HepG2 (cell line): Measurements from ENCODE around the gene TSPAN3. TPM values are rescaled to one million over a fixed set of nuclear protein-coding genes. Genes with fewer than 3 reads are reported as not detected.

Source experiments
- EP300 ChIP-seq, 3 experiments: sonication (generic) in 1 of 3; formaldehyde crosslinking in 1 of 3; IDR thresholded peaks; 2 replicates each; pipeline versions ENCODE4 v1.5.1 to v1.6.1; 2011 to 2020; ENCODE audit warnings: low read depth in 2 of 3, low read length in 2 of 3, borderline replicate concordance in 1 of 3, improper control_type of control experiment in 1 of 3, mild to moderate bottlenecking in 1 of 3, missing genetic modification reagents in 1 of 3, moderate library complexity in 1 of 3
- JDP2 ChIP-seq: sonication (generic); formaldehyde crosslinking; IDR thresholded peaks from 2 replicates; pipeline ENCODE4 v1.8.1; 2022; ENCODE audit warnings: missing genetic modification reagents, borderline replicate concordance
- JUNB ChIP-seq: sonication (generic); formaldehyde crosslinking; IDR thresholded peaks from 2 replicates; pipeline ENCODE4 v1.8.0; 2022; ENCODE audit warnings: missing genetic modification reagents, mild to moderate bottlenecking, borderline replicate concordance
- MLLT10 ChIP-seq: sonication (generic); formaldehyde crosslinking; IDR thresholded peaks from 2 replicates; pipeline ENCODE4 v1.4.0; 2020; ENCODE audit warnings: missing genetic modification reagents
- REPIN1 ChIP-seq: sonication (generic); formaldehyde crosslinking; IDR thresholded peaks from 2 replicates; pipeline ENCODE4 v1.8.0; 2022; ENCODE audit warnings: missing genetic modification reagents, low read depth, mild to moderate bottlenecking, borderline replicate concordance
- SALL2 ChIP-seq: sonication (generic); formaldehyde crosslinking; IDR thresholded peaks from 2 replicates; pipeline ENCODE4 v1.8.1; 2023; ENCODE audit warnings: mild to moderate bottlenecking, missing genetic modification reagents, inconsistent platforms
- SMARCE1 ChIP-seq: fragments of 450-650 bp; IDR thresholded peaks from 2 replicates; pipeline ENCODE4 v1.6.1; 2017; ENCODE audit warnings: borderline replicate concordance
- SP140L ChIP-seq: sonication (generic); formaldehyde crosslinking; IDR thresholded peaks from 2 replicates; pipeline ENCODE4 v1.4.0; 2020; ENCODE audit warnings: missing genetic modification reagents, borderline replicate concordance
- STAT5B ChIP-seq: sonication (generic); formaldehyde crosslinking; IDR thresholded peaks from 2 replicates; pipeline ENCODE4 v1.4.0; 2020; ENCODE audit warnings: missing genetic modification reagents
- TAF15 ChIP-seq: fragments of 200-400 bp; formaldehyde crosslinking; IDR thresholded peaks from one replicate; pipeline ENCODE4 v1.6.1; 2018; ENCODE audit warnings: mild to moderate bottlenecking, low read depth, low read length; ENCODE audit not compliant: poor library complexity, severe bottlenecking
- ZFYVE20 ChIP-seq: sonication (generic); formaldehyde crosslinking; IDR thresholded peaks from 2 replicates; pipeline ENCODE4 v1.8.0; 2023; ENCODE audit warnings: low read depth, mild to moderate bottlenecking, moderate library complexity, missing genetic modification reagents, borderline replicate concordance
- ZNF101 ChIP-seq: sonication (generic); formaldehyde crosslinking; IDR thresholded peaks from 2 replicates; pipeline ENCODE4 v1.4.0; 2020; ENCODE audit warnings: mild to moderate bottlenecking, low read depth, missing genetic modification reagents, borderline replicate concordance
- ZNF224 ChIP-seq: sonication (generic); formaldehyde crosslinking; IDR thresholded peaks from 2 replicates; pipeline ENCODE4 v1.5.0; 2020; ENCODE audit warnings: mild to moderate bottlenecking, missing genetic modification reagents
- ZNF782 ChIP-seq: sonication (generic); formaldehyde crosslinking; IDR thresholded peaks from 2 replicates; pipeline ENCODE4 v1.4.0; 2020; ENCODE audit warnings: missing genetic modification reagents, mild to moderate bottlenecking, borderline replicate concordance
- ZSCAN25 ChIP-seq: sonication (generic); formaldehyde crosslinking; IDR thresholded peaks from 2 replicates; pipeline ENCODE4 v1.8.0; 2022; ENCODE audit warnings: mild to moderate bottlenecking, missing genetic modification reagents
- polyA plus RNA-seq, 8 experiments: library from polyadenylated mRNA; depleted of rRNA in 3 of 8; stranded (reverse) in 7 of 8; unstranded in 1 of 8; fragments of >200 nt; fragmentation: Illumina TruSeq in 4 of 8; extraction: Trizol in 4 of 8; gene quantifications; 2 replicates each; pipeline versions ENCODE4 v1.2.1 to v1.2.3, GENCODE V29; 2011 to 2016; ENCODE audit warnings: low read depth in 4 of 8, missing spikeins in 1 of 8, mixed read lengths in 1 of 8; ENCODE audit not compliant: insufficient read depth in 1 of 8
- total RNA-seq, 5 experiments: library from RNA; depleted of rRNA; stranded (reverse); fragments of >200 nt; fragmentation: Illumina TruSeq; extraction: Trizol; gene quantifications; 2 replicates each; pipeline ENCODE4 v1.2.3, GENCODE V29; 2016; ENCODE audit warnings: low read depth in 1 of 5
- TF ChIP-seq, protein P1 (sequence below): sonication (generic); formaldehyde crosslinking; IDR thresholded peaks from 2 replicates; pipeline ENCODE4 v1.4.0; 2020; ENCODE audit warnings: missing genetic modification reagents, borderline replicate concordance
- TF ChIP-seq, protein P2 (sequence below): sonication (generic); formaldehyde crosslinking; IDR thresholded peaks from 2 replicates; pipeline ENCODE4 v1.4.0; 2020; ENCODE audit warnings: missing genetic modification reagents, borderline replicate concordance
- TF ChIP-seq, protein P3 (sequence below), 2 experiments: fragments of 450-650 bp in 1 of 2; sonication (generic) in 1 of 2; formaldehyde crosslinking; IDR thresholded peaks; 2 replicates each; pipeline versions ENCODE4 v1.5.0 to v1.8.0; 2020 to 2022; ENCODE audit warnings: mild to moderate bottlenecking in 1 of 2, missing genetic modification reagents in 1 of 2

The TSPAN3 gene
- total and polyA plus RNA-seq, 2 of the 13 experiments (the other 11 are each of a cell fraction or from before 2014, with no cell fraction given), result 167 to 170 TPM

DNA sequence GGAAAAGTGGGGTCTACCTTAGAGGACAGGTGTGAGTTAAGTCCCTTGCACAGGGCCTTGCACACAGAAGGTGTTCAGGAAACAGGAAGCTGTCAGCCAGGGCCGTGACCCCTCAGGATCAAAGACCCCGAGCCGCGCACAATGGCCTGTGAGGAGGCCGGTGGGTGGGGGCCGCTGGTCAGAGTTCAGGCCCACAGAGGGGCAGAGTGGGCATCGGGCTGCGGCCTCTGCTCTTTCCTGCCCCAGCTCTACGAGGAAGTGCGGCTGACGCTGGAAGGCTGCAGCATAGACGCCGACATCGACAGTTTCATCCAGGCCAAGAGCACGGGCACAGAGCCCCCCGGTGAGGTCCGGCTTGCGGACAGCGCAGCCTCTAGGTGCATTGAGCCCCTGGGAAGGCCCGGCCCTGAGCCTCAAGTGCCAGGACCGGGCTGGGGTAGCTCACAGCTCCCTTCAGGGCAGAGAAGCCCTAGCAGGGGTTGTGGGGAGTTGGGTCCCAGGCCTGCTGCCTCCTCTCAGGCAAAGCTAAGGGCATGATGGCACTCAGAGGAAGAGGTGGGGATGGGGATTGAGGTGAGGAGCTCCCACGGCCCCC is 38.8 kb downstream of the TSPAN3 start (continued):
- TF ChIP-seq SALL2 (CRISPR knock-in tag), result no peak
- TF ChIP-seq, protein P1, sequence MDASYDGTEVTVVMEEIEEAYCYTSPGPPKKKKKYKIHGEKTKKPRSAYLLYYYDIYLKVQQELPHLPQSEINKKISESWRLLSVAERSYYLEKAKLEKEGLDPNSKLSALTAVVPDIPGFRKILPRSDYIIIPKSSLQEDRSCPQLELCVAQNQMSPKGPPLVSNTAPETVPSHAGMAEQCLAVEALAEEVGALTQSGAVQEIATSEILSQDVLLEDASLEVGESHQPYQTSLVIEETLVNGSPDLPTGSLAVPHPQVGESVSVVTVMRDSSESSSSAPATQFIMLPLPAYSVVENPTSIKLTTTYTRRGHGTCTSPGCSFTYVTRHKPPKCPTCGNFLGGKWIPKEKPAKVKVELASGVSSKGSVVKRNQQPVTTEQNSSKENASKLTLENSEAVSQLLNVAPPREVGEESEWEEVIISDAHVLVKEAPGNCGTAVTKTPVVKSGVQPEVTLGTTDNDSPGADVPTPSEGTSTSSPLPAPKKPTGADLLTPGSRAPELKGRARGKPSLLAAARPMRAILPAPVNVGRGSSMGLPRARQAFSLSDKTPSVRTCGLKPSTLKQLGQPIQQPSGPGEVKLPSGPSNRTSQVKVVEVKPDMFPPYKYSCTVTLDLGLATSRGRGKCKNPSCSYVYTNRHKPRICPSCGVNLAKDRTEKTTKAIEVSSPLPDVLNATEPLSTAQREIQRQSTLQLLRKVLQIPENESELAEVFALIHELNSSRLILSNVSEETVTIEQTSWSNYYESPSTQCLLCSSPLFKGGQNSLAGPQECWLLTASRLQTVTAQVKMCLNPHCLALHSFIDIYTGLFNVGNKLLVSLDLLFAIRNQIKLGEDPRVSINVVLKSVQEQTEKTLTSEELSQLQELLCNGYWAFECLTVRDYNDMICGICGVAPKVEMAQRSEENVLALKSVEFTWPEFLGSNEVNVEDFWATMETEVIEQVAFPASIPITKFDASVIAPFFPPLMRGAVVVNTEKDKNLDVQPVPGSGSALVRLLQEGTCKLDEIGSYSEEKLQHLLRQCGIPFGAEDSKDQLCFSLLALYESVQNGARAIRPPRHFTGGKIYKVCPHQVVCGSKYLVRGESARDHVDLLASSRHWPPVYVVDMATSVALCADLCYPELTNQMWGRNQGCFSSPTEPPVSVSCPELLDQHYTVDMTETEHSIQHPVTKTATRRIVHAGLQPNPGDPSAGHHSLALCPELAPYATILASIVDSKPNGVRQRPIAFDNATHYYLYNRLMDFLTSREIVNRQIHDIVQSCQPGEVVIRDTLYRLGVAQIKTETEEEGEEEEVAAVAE (CRISPR knock-in tag), result no peak
- TF ChIP-seq ZSCAN25 (CRISPR knock-in tag), result 0 out of 2 replicates have a peak, but pooled peaks have one; percentile 58
- no peak for TF ChIP-seq STAT5B (CRISPR knock-in tag)
- TF ChIP-seq JDP2, result no peak
- TF ChIP-seq, protein P2, sequence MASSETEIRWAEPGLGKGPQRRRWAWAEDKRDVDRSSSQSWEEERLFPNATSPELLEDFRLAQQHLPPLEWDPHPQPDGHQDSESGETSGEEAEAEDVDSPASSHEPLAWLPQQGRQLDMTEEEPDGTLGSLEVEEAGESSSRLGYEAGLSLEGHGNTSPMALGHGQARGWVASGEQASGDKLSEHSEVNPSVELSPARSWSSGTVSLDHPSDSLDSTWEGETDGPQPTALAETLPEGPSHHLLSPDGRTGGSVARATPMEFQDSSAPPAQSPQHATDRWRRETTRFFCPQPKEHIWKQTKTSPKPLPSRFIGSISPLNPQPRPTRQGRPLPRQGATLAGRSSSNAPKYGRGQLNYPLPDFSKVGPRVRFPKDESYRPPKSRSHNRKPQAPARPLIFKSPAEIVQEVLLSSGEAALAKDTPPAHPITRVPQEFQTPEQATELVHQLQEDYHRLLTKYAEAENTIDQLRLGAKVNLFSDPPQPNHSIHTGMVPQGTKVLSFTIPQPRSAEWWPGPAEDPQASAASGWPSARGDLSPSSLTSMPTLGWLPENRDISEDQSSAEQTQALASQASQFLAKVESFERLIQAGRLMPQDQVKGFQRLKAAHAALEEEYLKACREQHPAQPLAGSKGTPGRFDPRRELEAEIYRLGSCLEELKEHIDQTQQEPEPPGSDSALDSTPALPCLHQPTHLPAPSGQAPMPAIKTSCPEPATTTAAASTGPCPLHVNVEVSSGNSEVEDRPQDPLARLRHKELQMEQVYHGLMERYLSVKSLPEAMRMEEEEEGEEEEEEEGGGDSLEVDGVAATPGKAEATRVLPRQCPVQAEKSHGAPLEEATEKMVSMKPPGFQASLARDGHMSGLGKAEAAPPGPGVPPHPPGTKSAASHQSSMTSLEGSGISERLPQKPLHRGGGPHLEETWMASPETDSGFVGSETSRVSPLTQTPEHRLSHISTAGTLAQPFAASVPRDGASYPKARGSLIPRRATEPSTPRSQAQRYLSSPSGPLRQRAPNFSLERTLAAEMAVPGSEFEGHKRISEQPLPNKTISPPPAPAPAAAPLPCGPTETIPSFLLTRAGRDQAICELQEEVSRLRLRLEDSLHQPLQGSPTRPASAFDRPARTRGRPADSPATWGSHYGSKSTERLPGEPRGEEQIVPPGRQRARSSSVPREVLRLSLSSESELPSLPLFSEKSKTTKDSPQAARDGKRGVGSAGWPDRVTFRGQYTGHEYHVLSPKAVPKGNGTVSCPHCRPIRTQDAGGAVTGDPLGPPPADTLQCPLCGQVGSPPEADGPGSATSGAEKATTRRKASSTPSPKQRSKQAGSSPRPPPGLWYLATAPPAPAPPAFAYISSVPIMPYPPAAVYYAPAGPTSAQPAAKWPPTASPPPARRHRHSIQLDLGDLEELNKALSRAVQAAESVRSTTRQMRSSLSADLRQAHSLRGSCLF (CRISPR knock-in tag), result no peak
- TF ChIP-seq ZNF101 (CRISPR knock-in tag), result no peak
- TF ChIP-seq ZNF782 (CRISPR knock-in tag), result no peak; the same call in 1 of the 2 replicates
- TF ChIP-seq JUNB (CRISPR knock-in tag), result no peak
- no peak; the same call in 1 of the 2 replicates for TF ChIP-seq ZNF224 (CRISPR knock-in tag)
- TF ChIP-seq, protein P3, sequence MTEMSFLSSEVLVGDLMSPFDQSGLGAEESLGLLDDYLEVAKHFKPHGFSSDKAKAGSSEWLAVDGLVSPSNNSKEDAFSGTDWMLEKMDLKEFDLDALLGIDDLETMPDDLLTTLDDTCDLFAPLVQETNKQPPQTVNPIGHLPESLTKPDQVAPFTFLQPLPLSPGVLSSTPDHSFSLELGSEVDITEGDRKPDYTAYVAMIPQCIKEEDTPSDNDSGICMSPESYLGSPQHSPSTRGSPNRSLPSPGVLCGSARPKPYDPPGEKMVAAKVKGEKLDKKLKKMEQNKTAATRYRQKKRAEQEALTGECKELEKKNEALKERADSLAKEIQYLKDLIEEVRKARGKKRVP (CRISPR knock-in tag; IDR thresholded peaks at IDR 0.05), result no peak
- no peak for TF ChIP-seq MLLT10 (CRISPR knock-in tag)
- TF ChIP-seq EP300 (IDR thresholded peaks at IDR 0.05; ENCODE audit: low read depth in 2 of 2, low read length in 2 of 2), result peak in 1 of 2 experiments; percentile 43; a peak in 1 of 4 replicates
- TF ChIP-seq EP300 (CRISPR knock-in tag; IDR thresholded peaks at IDR 0.05; ENCODE audit: borderline replicate concordance), result no peak; the same call in 1 of the 2 replicates
- TF ChIP-seq ZFYVE20, result no peak
- peak; percentile 50; the same call in 1 of the 2 replicates for TF ChIP-seq REPIN1
- no peak for TF ChIP-seq TAF15
- no peak for TF ChIP-seq SP140L
- no peak for TF ChIP-seq SMARCE1
